Upper lobe of left lung (tissue), 6 donors: ENCODE data around the gene POC1B. TPM values are rescaled to one million over a fixed set of nuclear protein-coding genes. Genes with fewer than 3 reads are reported as not detected.
A peak's percentile ranks its signal among the peaks of the same experiment; 100 is the strongest.

Source experiments
- ATAC-seq, 2 donors: fragments of 200-7000 bp; cut with Tn5 transposase; one replicate each; pipeline ENCODE4 v1.9.1; 2022; ENCODE audit warnings: mild to moderate bottlenecking in 2 of 2, moderate library complexity in 2 of 2; ENCODE audit not compliant: low FRiP score in 2 of 2
- DNase-seq, 2 donors: peaks; one replicate each; pipeline ENCODE4 v3.0.0-alpha.2; 2019 to 2020
- H3K27ac ChIP-seq, 4 donors: fragments of 200-600 bp; sonication (generic); one replicate each; pipeline ENCODE4 v1.5.1; 2016 to 2019
- H3K27me3 ChIP-seq, 4 donors: fragments of 200-600 bp; sonication (generic); one replicate each; pipeline ENCODE4 v1.5.1; 2017 to 2019
- H3K36me3 ChIP-seq, 4 donors: fragments of 200-600 bp; sonication (generic); one replicate each; pipeline ENCODE4 v1.5.1; 2016 to 2019
- H3K4me1 ChIP-seq, 4 donors: fragments of 200-600 bp; sonication (generic); one replicate each; pipeline ENCODE4 v1.5.1; 2018 to 2019
- H3K4me3 ChIP-seq, 4 donors: fragments of 200-600 bp; sonication (generic); one replicate each; pipeline ENCODE4 v1.5.1; 2017 to 2019; ENCODE audit warnings: mild to moderate bottlenecking in 2 of 4, moderate library complexity in 1 of 4
- H3K9me3 ChIP-seq, 4 donors: fragments of 200-600 bp; sonication (generic); one replicate each; pipeline ENCODE4 v1.5.1; 2018 to 2019
- EP300 ChIP-seq, 4 donors: sonication (generic); formaldehyde crosslinking; IDR thresholded peaks; one replicate each; pipeline ENCODE4 v1.5.1; 2017; ENCODE audit warnings: antibody characterized with exemption in 4 of 4, control low read depth in 2 of 4
- POLR2A ChIP-seq, 4 donors: fragments of 450-650 bp; IDR thresholded peaks; one replicate each; pipeline ENCODE4 v1.5.1; 2016 to 2017; ENCODE audit warnings: antibody characterized with exemption in 4 of 4, mild to moderate bottlenecking in 2 of 4
- POLR2AphosphoS5 ChIP-seq, 2 donors: sonication (generic); formaldehyde crosslinking; IDR thresholded peaks; one replicate each; pipeline ENCODE4 v1.5.1; 2017; ENCODE audit warnings: antibody characterized with exemption in 2 of 2
- WGBS, 2 donors: methylation state at CpG; one replicate each; pipeline ENCODE4 v1.1.5; 2017 to 2018; 5-methylcytosine and 5-hydroxymethylcytosine counted together
- total RNA-seq, 6 donors: library from RNA; depleted of rRNA in 4 of 6; stranded (reverse); fragments of >200 nt in 4 of 6; gene quantifications; one replicate each; pipeline versions ENCODE4 v1.1.0 to v1.2.1, GENCODE V29; 2016 to 2021
- TF ChIP-seq, protein P1 (sequence below), 6 experiments: fragments of 450-650 bp in 4 of 6; fragments of 200-600 bp in 2 of 6; sonication (generic) in 2 of 6; IDR thresholded peaks; one replicate each; pipeline ENCODE4 v1.5.1; 2016 to 2019; ENCODE audit warnings: antibody characterized with exemption in 6 of 6
- donor health status: DM: no; HTN: no; CAD: no; lungs with moderate emphysema.
- donor health status: DM: no; HTN: yes; CAD: no; lungs with severe emphysema.

Gene POC1B
- 10 to 100 TPM; 13.9 to 34.4 (median 21.0) TPM for total RNA-seq

- H3K9me3 ChIP-seq: no peaks in the 10 kb centered on the region
- H3K36me3 ChIP-seq: no peaks in the 10 kb centered on the region
- 1 to 2% methylated on average over 18 to 34 of the region's 39 CpGs for WGBS, 2 donors
- DNase-seq: peak; percentile 82 to 93
- peak within 1 kb of the TSS; percentile 88 to 97 (median 94) for H3K27ac ChIP-seq
- peak; percentile 57 to 79 for TF ChIP-seq POLR2AphosphoS5 (IDR thresholded peaks at IDR 0.05)
- TF ChIP-seq, protein P1, sequence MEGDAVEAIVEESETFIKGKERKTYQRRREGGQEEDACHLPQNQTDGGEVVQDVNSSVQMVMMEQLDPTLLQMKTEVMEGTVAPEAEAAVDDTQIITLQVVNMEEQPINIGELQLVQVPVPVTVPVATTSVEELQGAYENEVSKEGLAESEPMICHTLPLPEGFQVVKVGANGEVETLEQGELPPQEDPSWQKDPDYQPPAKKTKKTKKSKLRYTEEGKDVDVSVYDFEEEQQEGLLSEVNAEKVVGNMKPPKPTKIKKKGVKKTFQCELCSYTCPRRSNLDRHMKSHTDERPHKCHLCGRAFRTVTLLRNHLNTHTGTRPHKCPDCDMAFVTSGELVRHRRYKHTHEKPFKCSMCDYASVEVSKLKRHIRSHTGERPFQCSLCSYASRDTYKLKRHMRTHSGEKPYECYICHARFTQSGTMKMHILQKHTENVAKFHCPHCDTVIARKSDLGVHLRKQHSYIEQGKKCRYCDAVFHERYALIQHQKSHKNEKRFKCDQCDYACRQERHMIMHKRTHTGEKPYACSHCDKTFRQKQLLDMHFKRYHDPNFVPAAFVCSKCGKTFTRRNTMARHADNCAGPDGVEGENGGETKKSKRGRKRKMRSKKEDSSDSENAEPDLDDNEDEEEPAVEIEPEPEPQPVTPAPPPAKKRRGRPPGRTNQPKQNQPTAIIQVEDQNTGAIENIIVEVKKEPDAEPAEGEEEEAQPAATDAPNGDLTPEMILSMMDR (IDR thresholded peaks at IDR 0.05): peak in 2 of 6 experiments; percentile 3 to 24
- no peak for TF ChIP-seq EP300 (IDR thresholded peaks at IDR 0.05)
- TF ChIP-seq POLR2A (IDR thresholded peaks at IDR 0.05): peak in 1 of 4 donors; percentile 50
- H3K4me1 ChIP-seq: peaks cover 34 to 49% (median 41%) of the 10 kb centered on the region in 4 donors
- peak within 1 kb of the TSS; percentile 96 to 99 (median 98) for H3K4me3 ChIP-seq
- peak; percentile 88 to 91 for ATAC-seq
- H3K27me3 ChIP-seq: no peaks in the 10 kb centered on the region
Measured at GRCh38 chr12:89525824-89526770, at the start of gene POC1B. TSS of gene POC1B (minus strand) at chr12:89526047. CDS start at chr12:89525895, 152 bp downstream.

DNA sequence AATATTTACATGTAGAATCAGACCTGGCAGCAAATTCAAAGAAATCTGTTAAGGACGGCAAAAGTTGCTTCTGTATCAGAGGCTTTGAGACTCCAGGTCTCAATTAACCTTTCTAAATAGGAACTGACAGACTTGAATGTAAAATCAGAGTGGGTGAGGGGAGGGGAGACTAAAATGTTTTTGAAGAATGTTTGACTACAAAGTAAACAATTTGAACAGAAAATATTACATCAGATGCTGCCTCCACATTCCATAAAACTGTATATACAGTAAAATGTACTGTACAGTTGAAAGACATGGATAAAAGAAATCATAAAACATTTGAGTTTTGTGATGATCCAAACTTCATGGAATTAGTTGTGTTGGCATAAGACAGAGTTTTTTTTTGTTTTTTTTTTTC, 49.5 kb upstream of the POC1B start:
- no peaks in the 10 kb centered on the region for H3K4me1 ChIP-seq

GRCh38 chr12:89574736-89575208, 48.9 kb upstream of the POC1B start:
- Histone ChIP-seq H3K4me1 (no peaks in the 10 kb centered on the region), H3K4me3 (no peak overlapping the region), H3K9me3 (no peaks in the 10 kb centered on the region), H3K36me3 (no peaks in the 10 kb centered on the region), H3K27ac (no peak overlapping the region), H3K27me3 (no peaks in the 10 kb centered on the region)
- no peak for ATAC-seq
- WGBS, 2 donors: 19 to 26% methylated on average over 2 of the region's 2 CpGs
- no peak for DNase-seq
- TF ChIP-seq POLR2A (IDR thresholded peaks at IDR 0.05): no peak
- TF ChIP-seq, protein P1 (IDR thresholded peaks at IDR 0.05): no peak
- no peak for TF ChIP-seq EP300 (IDR thresholded peaks at IDR 0.05)

More for the DNA sequence above, 49.5 kb upstream of the POC1B start:
- 67 to 74% methylated on average over 1 of the region's 1 CpG for WGBS, 2 donors
- H3K9me3 ChIP-seq: no peaks in the 10 kb centered on the region
- no peaks in the 10 kb centered on the region for H3K27me3 ChIP-seq
- DNase-seq (no peak), ATAC-seq (no peak)
- H3K4me3 ChIP-seq: no peak overlapping the region
- no peak for TF ChIP-seq EP300 (IDR thresholded peaks at IDR 0.05)
- H3K36me3 ChIP-seq: no peaks in the 10 kb centered on the region
- H3K27ac ChIP-seq: no peak overlapping the region

GRCh38 chr12:89573051-89573810, 47.4 kb upstream of the POC1B start:
- no peaks in the 10 kb centered on the region for H3K36me3 ChIP-seq
- DNase-seq: no peak
- 78 to 80% methylated on average over 5 of the region's 5 CpGs for WGBS, 2 donors
- TF ChIP-seq EP300 (IDR thresholded peaks at IDR 0.05) (no peak), POLR2AphosphoS5 (IDR thresholded peaks at IDR 0.05) (no peak), POLR2A (IDR thresholded peaks at IDR 0.05) (no peak)
- TF ChIP-seq, protein P1 (IDR thresholded peaks at IDR 0.05): no peak
- no peak overlapping the region for H3K27ac ChIP-seq
- H3K27me3 ChIP-seq: no peaks in the 10 kb centered on the region
- no peak overlapping the region for H3K4me3 ChIP-seq
- no peaks in the 10 kb centered on the region for H3K9me3 ChIP-seq
- peaks cover 0 to 8% (median 2%) of the 10 kb centered on the region in 4 donors for H3K4me1 ChIP-seq
- no peak for ATAC-seq
